Measurements from ENCODE around the gene ZNF410.

The ZNF410 gene

DNA sequence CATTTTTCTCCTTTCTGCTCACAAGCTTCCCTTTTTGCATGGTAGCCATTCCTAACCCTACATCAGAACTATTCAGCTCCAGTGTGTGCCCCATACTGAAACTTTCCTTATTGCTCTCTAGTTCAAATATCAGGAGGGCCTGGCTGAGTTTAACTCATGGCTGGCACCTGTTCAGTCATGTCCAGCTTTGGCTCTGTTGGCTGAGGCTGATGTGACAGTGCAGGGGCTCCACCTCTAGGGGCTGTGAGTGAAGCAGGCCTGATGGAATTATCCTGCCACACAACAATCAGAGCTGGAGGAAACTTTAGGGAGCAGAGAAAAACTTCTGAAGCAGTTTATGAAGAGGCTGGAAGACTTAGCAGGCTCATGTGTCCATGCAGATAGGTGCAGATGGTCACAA, 71.9 kb downstream of the ZNF410 start:
- no peak for DNase-seq

GRCh38 chr14:73961192-73961591, 74.5 kb downstream of the ZNF410 start:
- no peak for DNase-seq

DNA sequence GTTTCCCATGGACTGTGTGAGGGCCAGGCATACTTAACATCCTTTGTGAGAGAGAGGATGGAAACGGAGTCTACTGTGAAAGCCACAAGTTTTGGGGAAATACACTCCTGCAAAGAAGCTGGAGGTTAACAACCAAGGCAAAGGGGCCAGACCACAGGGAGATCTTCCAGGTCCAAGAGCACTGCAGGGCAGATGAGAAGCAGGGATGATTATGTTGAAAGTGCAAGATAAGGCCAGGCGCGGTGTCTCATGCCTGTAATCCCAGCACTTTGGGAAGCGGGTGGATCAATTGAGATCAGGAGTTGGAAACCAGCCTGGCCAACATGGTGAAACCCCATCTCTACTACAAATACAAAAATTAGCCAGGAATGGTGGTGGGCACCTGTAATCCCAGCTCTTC, 78.6 kb downstream of the ZNF410 start:
- no peak for DNase-seq

GRCh38 chr14:73968885-73969284, 82.2 kb downstream of the ZNF410 start:
- no peak for DNase-seq

- no peak for DNase-seq
Measured at GRCh38 chr14:73973497-73973896, 86.8 kb downstream of the ZNF410 start.

DNA sequence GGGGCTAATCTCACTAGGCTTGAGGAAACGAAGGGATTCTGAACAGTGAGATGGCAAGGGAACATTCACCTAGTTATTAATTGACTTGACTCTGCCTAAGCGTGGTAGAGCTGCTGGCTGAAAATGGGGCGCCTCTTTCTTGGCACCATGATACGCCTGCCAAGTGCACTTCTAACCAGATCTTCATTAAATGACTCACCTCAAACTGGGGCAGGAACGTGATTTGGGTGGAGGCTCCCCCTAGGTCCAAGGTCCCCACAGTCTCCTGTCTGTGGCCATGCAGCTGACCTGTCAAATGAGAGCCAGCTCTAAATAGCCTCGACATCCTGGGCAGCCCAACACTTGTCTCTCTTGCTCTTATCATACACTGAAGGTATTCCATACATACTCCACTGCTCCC, 89.5 kb downstream of the ZNF410 start:
- DNase-seq = no peak

DNA sequence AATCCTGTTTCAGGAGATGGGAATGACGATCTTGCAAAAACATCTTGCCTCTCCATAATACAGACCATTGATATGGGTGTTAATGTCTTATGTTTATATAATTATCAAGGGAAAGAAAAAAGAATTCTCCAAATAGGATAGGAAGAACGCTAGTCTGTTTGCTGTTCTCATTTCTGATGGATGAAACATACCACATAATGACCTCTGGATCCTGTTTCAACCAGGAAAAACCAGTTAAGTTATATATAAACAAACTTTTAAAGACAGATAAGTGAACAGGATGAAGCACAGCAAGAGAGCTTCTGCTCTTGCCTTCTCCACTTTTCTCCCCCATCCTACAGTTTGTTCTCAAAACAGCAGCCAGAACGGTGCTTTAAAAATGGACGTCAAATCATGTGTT, 91.2 kb downstream of the ZNF410 start:
- DNase-seq = no peak

Data from SHP77 treated with DMSO at 0.1 percent for 48 hours (cell line).